GM12891 (cell line): ENCODE measurements around the gene R3HDM2.

Source experiments
- PAX5 ChIP-seq: IDR thresholded peaks from 2 replicates; pipeline ENCODE4 v1.6.1; 2011; ENCODE audit warnings: low read length, moderate library complexity, mild to moderate bottlenecking; ENCODE audit not compliant: insufficient read depth, severe bottlenecking
- POLR2A ChIP-seq: IDR thresholded peaks from 2 replicates; pipeline ENCODE4 v1.6.1; 2011; ENCODE audit warnings: low read depth, low read length, control low read depth
- POLR2AphosphoS5 ChIP-seq: IDR thresholded peaks from 2 replicates; pipeline ENCODE4 v1.6.1; 2011; ENCODE audit warnings: low read depth, low read length, control low read depth
- TAF1 ChIP-seq: IDR thresholded peaks from 2 replicates; pipeline ENCODE4 v1.6.1; 2011; ENCODE audit warnings: low read depth, low read length, control low read depth

DNA sequence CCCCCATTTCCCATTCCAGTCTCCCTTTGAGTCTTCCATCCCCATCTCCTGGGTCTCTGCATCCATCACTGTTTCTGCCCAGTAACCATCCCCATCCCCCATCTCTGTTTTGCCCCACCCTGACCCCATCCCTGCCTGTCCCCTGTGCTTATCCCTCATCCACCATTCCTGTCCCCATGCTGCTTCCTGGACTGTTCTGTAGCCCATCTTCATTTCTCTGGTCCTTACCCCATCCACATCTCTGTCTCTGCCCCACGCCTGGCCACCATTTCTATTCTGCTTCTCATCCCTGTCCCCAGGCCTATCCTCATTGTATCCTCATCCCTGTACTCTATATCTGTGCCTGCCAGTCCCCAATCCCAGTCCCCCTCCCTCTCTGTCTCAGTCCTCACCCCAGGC lies 210.1 kb downstream of the R3HDM2 start:
- TF ChIP-seq POLR2A (no peak), TAF1 (no peak), POLR2AphosphoS5 (no peak), PAX5 (no peak)
